HepG2 (cell line): ENCODE measurements around the gene TTC28.

Experiments
- ATM ChIP-seq: fragments of 450-650 bp; IDR thresholded peaks from 2 replicates; pipeline ENCODE4 v1.7.1; 2017; ENCODE audit warnings: mild to moderate bottlenecking, borderline replicate concordance
- CTCF ChIP-seq: sonication (generic); formaldehyde crosslinking; IDR thresholded peaks from 2 replicates; pipeline ENCODE4 v1.5.0; 2020; ENCODE audit warnings: mild to moderate bottlenecking, missing genetic modification reagents, moderate library complexity
- ELK4 ChIP-seq: sonication (generic); formaldehyde crosslinking; IDR thresholded peaks from 2 replicates; pipeline ENCODE4 v1.9.0; 2021; ENCODE audit warnings: missing genetic modification reagents, borderline replicate concordance
- ETS1 ChIP-seq: sonication (generic); formaldehyde crosslinking; IDR thresholded peaks from 2 replicates; pipeline ENCODE4 v1.4.0; 2020; ENCODE audit warnings: missing genetic modification reagents
- FOXJ3 ChIP-seq: sonication (generic); formaldehyde crosslinking; IDR thresholded peaks from 2 replicates; pipeline ENCODE4 v1.4.0; 2020; ENCODE audit warnings: missing genetic modification reagents, mild to moderate bottlenecking, borderline replicate concordance
- GABPA ChIP-seq, 2 experiments: IDR thresholded peaks; 2 replicates each; pipeline ENCODE4 v1.6.1; 2011 to 2016; ENCODE audit warnings: low read depth in 2 of 2, low read length in 1 of 2, missing biosample characterization in 1 of 2, missing genetic modification characterization in 1 of 2
- KLF6 ChIP-seq: IDR thresholded peaks from 2 replicates; pipeline ENCODE4 v1.8.0; 2016; ENCODE audit warnings: missing biosample characterization, missing genetic modification reagents
- PHF8 ChIP-seq: sonication (generic); formaldehyde crosslinking; IDR thresholded peaks from 2 replicates; pipeline ENCODE4 v1.5.0; 2020; ENCODE audit warnings: missing genetic modification reagents
- RAD21 ChIP-seq: fragments of 450-650 bp; formaldehyde crosslinking; IDR thresholded peaks from 2 replicates; pipeline ENCODE4 v1.5.0; 2020; ENCODE audit warnings: mild to moderate bottlenecking
- RBFOX2 ChIP-seq: fragments of 200-400 bp; formaldehyde crosslinking; IDR thresholded peaks from 2 replicates; pipeline ENCODE4 v1.6.1; 2017; ENCODE audit warnings: low read depth, mild to moderate bottlenecking, low read length
- SIN3A ChIP-seq: IDR thresholded peaks from 2 replicates; pipeline ENCODE4 v1.6.1; 2011; ENCODE audit warnings: low read depth, mild to moderate bottlenecking, control low read depth, low read length, borderline replicate concordance
- SOX6 ChIP-seq, 2 experiments: fragments of 450-650 bp in 1 of 2; sonication (generic) in 1 of 2; formaldehyde crosslinking in 1 of 2; IDR thresholded peaks; 2 replicates each; pipeline versions ENCODE4 v1.4.0 to v1.6.1; 2017 to 2020; ENCODE audit warnings: antibody characterized with exemption in 1 of 2, mild to moderate bottlenecking in 1 of 2, missing genetic modification reagents in 1 of 2
- TCF7L2 ChIP-seq: IDR thresholded peaks from 2 replicates; pipeline ENCODE4 v1.6.1; 2011; ENCODE audit warnings: mild to moderate bottlenecking, low read depth, low read length, moderate library complexity
- ZNF318 ChIP-seq: sonication (generic); formaldehyde crosslinking; IDR thresholded peaks from 2 replicates; pipeline ENCODE4 v1.4.0; 2020; ENCODE audit warnings: mild to moderate bottlenecking, missing genetic modification reagents

GRCh38 chr22:28481725-28482124 is 197.9 kb downstream of the TTC28 start:
- TF ChIP-seq KLF6 (CRISPR knock-in tag): no peak
- TF ChIP-seq SIN3A: no peak
- TF ChIP-seq RAD21 (CRISPR knock-in tag): no peak
- TF ChIP-seq ATM: no peak
- TF ChIP-seq GABPA (IDR thresholded peaks at IDR 0.05; ENCODE audit: low read depth, low read length): no peak
- no peak for TF ChIP-seq GABPA (CRISPR knock-in tag; IDR thresholded peaks at IDR 0.05; ENCODE audit: low read depth)
- no peak for TF ChIP-seq CTCF (CRISPR knock-in tag)
- no peak for TF ChIP-seq FOXJ3 (CRISPR knock-in tag)
- no peak for TF ChIP-seq ELK4 (CRISPR knock-in tag)
- TF ChIP-seq ZNF318: no peak
- no peak for TF ChIP-seq TCF7L2
- TF ChIP-seq SOX6 (IDR thresholded peaks at IDR 0.05): no peak
- no peak for TF ChIP-seq SOX6 (CRISPR knock-in tag; IDR thresholded peaks at IDR 0.05)
- TF ChIP-seq PHF8 (CRISPR knock-in tag): no peak
- no peak for TF ChIP-seq ETS1 (CRISPR knock-in tag)
- TF ChIP-seq RBFOX2: no peak
